CD14-positive monocyte (primary cell): ENCODE measurements around the gene RNF126. TPM values are rescaled to one million over a fixed set of nuclear protein-coding genes. Genes with fewer than 3 reads are reported as not detected.

ENCODE experiments used
- DNase-seq, 3 donors: peaks; one replicate each; pipeline ENCODE4 v3.0.0-alpha.2; 2011 to 2022
- H2AFZ ChIP-seq: 2 replicates; pipeline ENCODE4 v1.6.0; 2012; ENCODE audit warnings: mild to moderate bottlenecking, low read depth, low read length, inconsistent platforms; ENCODE audit not compliant: insufficient read depth, poor library complexity, severe bottlenecking
- H3K27ac ChIP-seq, 2 donors: 1 replicate in 1 of 2; 2 replicates in 1 of 2; pipeline ENCODE4 v1.5.1; 2012 to 2013; ENCODE audit warnings: low read length in 2 of 2, control low read depth in 1 of 2, inconsistent platforms in 1 of 2, low read depth in 1 of 2, mild to moderate bottlenecking in 1 of 2
- H3K27me3 ChIP-seq, 2 donors: one replicate each; pipeline versions ENCODE4 v1.6.0 to v1.6.1; 2011 to 2013; ENCODE audit warnings: low read length in 2 of 2; ENCODE audit not compliant: control insufficient read depth in 2 of 2, insufficient read depth in 2 of 2
- H3K36me3 ChIP-seq, 2 donors: replicated peaks in 1 of 2; 1 replicate in 1 of 2; 2 replicates in 1 of 2; pipeline versions ENCODE4 v1.5.1 to v1.6.1; 2012 to 2013; ENCODE audit warnings: low read length in 2 of 2, control low read depth in 1 of 2, inconsistent platforms in 1 of 2, mild to moderate bottlenecking in 1 of 2; ENCODE audit not compliant: insufficient read depth in 2 of 2, control insufficient read depth in 1 of 2
- H3K4me1 ChIP-seq, 2 donors: 1 replicate in 1 of 2; 2 replicates in 1 of 2; pipeline versions ENCODE4 v1.5.1 to v1.6.1; 2012 to 2013; ENCODE audit warnings: low read length in 2 of 2, control low read depth in 1 of 2, inconsistent platforms in 1 of 2, mild to moderate bottlenecking in 1 of 2, moderate library complexity in 1 of 2; ENCODE audit not compliant: insufficient read depth in 2 of 2, control insufficient read depth in 1 of 2
- H3K4me2 ChIP-seq: replicated peaks from 2 replicates; pipeline ENCODE3; 2012; ENCODE audit warnings: low read length, moderate library complexity, mild to moderate bottlenecking; ENCODE audit not compliant: poor library complexity, severe bottlenecking; ENCODE audit errors: extremely low read depth
- H3K4me3 ChIP-seq, 3 experiments: fragments of 200-600 bp in 1 of 3; sonication (generic) in 1 of 3; replicated peaks in 1 of 3; 1 replicate in 2 of 3; 2 replicates in 1 of 3; pipeline ENCODE4 v1.5.1; 2011 to 2013; ENCODE audit warnings: low read length in 3 of 3, mild to moderate bottlenecking in 3 of 3, control low read depth in 2 of 3, low read depth in 2 of 3, inconsistent platforms in 1 of 3, moderate library complexity in 1 of 3
- H3K79me2 ChIP-seq: 2 replicates; pipeline ENCODE4 v1.6.0; 2012; ENCODE audit warnings: mild to moderate bottlenecking, control low read depth, inconsistent platforms, low read length, moderate library complexity; ENCODE audit not compliant: insufficient read depth
- H3K9ac ChIP-seq: 2 replicates; pipeline ENCODE4 v1.6.0; 2017; ENCODE audit warnings: low read length, mild to moderate bottlenecking; ENCODE audit not compliant: insufficient read depth, poor library complexity, severe bottlenecking
- H3K9me3 ChIP-seq, 2 donors: replicated peaks in 1 of 2; 1 replicate in 1 of 2; 2 replicates in 1 of 2; pipeline versions ENCODE4 v1.5.1 to v1.6.1; 2012 to 2013; ENCODE audit warnings: low read length in 2 of 2, control low read depth in 1 of 2; ENCODE audit not compliant: control insufficient read depth in 1 of 2, insufficient read depth in 1 of 2
- H4K20me1 ChIP-seq: 2 replicates; pipeline ENCODE4 v1.6.0; 2012; ENCODE audit warnings: mild to moderate bottlenecking, low read length, control low read depth, moderate library complexity; ENCODE audit not compliant: insufficient read depth
- H3K27ac Mint-ChIP-seq, 7 donors: one replicate each; pipeline ENCODE4 v1.8.0; 2020; ENCODE audit warnings: mild to moderate bottlenecking in 7 of 7, mixed read lengths in 7 of 7, moderate library complexity in 6 of 7, inconsistent platforms in 2 of 7
- H3K27me3 Mint-ChIP-seq, 3 donors: one replicate each; pipeline ENCODE4 v1.8.0; 2021 to 2022; ENCODE audit warnings: low read depth in 3 of 3, mild to moderate bottlenecking in 3 of 3, mixed read lengths in 3 of 3, moderate library complexity in 3 of 3, inconsistent platforms in 1 of 3
- H3K36me3 Mint-ChIP-seq, 2 donors: one replicate each; pipeline ENCODE4 v1.8.0; 2020; ENCODE audit warnings: mixed read lengths in 2 of 2, inconsistent platforms in 1 of 2, mild to moderate bottlenecking in 1 of 2
- H3K4me1 Mint-ChIP-seq: one replicate; pipeline ENCODE4 v1.8.0; 2020; ENCODE audit warnings: mild to moderate bottlenecking, mixed read lengths
- H3K4me3 Mint-ChIP-seq, 2 donors: one replicate each; pipeline ENCODE4 v1.8.0; 2020; ENCODE audit warnings: mild to moderate bottlenecking in 2 of 2, mixed read lengths in 2 of 2, moderate library complexity in 1 of 2
- H3K9me3 Mint-ChIP-seq, 7 donors: one replicate each; pipeline ENCODE4 v1.8.0; 2020 to 2022; ENCODE audit warnings: mixed read lengths in 7 of 7, mild to moderate bottlenecking in 6 of 7, moderate library complexity in 6 of 7, inconsistent platforms in 2 of 7
- WGBS: methylation state at CpG from one replicate; pipeline ENCODE4 v1.1.5; 2013; ENCODE audit warnings: missing lambda C conversion rate; ENCODE audit not compliant: insufficient coverage; 5-methylcytosine and 5-hydroxymethylcytosine counted together
- intact Hi-C, 2 donors: fragments of 100-400 bp; cut with micrococcal nuclease; formaldehyde crosslinking; loops; one replicate each; pipeline versions ENCODE4 v1.15.0 to v1.15.1; 2023
- polyA plus RNA-seq, 3 donors: library from polyadenylated mRNA; depleted of rRNA in 1 of 3; unstranded in 2 of 3; stranded (reverse) in 1 of 3; fragments of 300-500 nt in 2 of 3; fragments of >200 nt in 1 of 3; fragmentation: Illumina TruSeq in 2 of 3; gene quantifications; 1 replicate in 2 of 3; 2 replicates in 1 of 3; pipeline ENCODE4 v1.2.3, GENCODE V29; 2012 to 2021
- TF ChIP-seq, protein P1 (sequence below): fragments of 200-600 bp; IDR thresholded peaks from one replicate; pipeline ENCODE4 v1.8.0; 2022; ENCODE audit warnings: antibody characterized with exemption, mild to moderate bottlenecking

RNF126 gene
- polyA plus RNA-seq, 3 donors = 29.1 to 51.6 (median 31.6) TPM

DNA sequence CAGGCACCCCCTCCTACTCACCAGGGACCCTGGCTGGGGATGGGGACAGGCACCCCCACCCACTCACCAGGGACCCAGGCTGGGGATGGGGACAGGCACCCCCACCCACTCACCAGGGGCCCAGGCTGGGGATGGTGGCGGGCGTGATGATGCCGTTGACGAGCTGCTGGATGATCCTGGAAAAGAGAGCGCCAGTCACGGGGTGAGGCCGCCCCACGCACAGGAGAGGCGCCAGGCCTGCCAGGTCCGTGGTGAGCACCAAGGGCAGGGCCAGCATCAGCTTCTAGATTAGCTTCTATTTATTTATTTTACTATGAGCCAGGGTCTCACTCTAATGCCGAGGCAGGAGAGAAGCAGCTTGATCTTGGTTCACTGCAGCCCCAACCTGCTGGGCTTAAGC is 12.9 kb downstream of the RNF126 start:
- DNase-seq = no peak
- H3K79me2 ChIP-seq = peaks cover 45% of the 10 kb centered on the region
- H3K27me3 ChIP-seq = no peaks in the 10 kb centered on the region
- H3K27me3 Mint-ChIP-seq = no peaks in the 10 kb centered on the region
- H3K36me3 ChIP-seq = peaks cover 77 to 93% of the 10 kb centered on the region in 2 donors
- no peak overlapping the region for H2AFZ ChIP-seq
- H3K4me3 ChIP-seq = no peak overlapping the region
- TF ChIP-seq, protein P1, sequence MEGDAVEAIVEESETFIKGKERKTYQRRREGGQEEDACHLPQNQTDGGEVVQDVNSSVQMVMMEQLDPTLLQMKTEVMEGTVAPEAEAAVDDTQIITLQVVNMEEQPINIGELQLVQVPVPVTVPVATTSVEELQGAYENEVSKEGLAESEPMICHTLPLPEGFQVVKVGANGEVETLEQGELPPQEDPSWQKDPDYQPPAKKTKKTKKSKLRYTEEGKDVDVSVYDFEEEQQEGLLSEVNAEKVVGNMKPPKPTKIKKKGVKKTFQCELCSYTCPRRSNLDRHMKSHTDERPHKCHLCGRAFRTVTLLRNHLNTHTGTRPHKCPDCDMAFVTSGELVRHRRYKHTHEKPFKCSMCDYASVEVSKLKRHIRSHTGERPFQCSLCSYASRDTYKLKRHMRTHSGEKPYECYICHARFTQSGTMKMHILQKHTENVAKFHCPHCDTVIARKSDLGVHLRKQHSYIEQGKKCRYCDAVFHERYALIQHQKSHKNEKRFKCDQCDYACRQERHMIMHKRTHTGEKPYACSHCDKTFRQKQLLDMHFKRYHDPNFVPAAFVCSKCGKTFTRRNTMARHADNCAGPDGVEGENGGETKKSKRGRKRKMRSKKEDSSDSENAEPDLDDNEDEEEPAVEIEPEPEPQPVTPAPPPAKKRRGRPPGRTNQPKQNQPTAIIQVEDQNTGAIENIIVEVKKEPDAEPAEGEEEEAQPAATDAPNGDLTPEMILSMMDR = no peak
- H3K27ac Mint-ChIP-seq = no peak overlapping the region
- no peak overlapping the region for H3K4me2 ChIP-seq
- peaks cover 95% of the 10 kb centered on the region for H4K20me1 ChIP-seq
- no peaks in the 10 kb centered on the region for H3K4me1 Mint-ChIP-seq
- WGBS = 97% methylated on average over 5 of the region's 11 CpGs
- H3K4me1 ChIP-seq = no peaks in the 10 kb centered on the region
- peaks cover 32 to 81% of the 10 kb centered on the region in 2 donors for H3K36me3 Mint-ChIP-seq
- no peak overlapping the region for H3K9ac ChIP-seq
- no peaks in the 10 kb centered on the region for H3K9me3 ChIP-seq
- H3K9me3 Mint-ChIP-seq = no peaks in the 10 kb centered on the region
- intact Hi-C loops = no loop called here
- H3K27ac ChIP-seq = no peak overlapping the region
- no peak overlapping the region for H3K4me3 Mint-ChIP-seq

DNA sequence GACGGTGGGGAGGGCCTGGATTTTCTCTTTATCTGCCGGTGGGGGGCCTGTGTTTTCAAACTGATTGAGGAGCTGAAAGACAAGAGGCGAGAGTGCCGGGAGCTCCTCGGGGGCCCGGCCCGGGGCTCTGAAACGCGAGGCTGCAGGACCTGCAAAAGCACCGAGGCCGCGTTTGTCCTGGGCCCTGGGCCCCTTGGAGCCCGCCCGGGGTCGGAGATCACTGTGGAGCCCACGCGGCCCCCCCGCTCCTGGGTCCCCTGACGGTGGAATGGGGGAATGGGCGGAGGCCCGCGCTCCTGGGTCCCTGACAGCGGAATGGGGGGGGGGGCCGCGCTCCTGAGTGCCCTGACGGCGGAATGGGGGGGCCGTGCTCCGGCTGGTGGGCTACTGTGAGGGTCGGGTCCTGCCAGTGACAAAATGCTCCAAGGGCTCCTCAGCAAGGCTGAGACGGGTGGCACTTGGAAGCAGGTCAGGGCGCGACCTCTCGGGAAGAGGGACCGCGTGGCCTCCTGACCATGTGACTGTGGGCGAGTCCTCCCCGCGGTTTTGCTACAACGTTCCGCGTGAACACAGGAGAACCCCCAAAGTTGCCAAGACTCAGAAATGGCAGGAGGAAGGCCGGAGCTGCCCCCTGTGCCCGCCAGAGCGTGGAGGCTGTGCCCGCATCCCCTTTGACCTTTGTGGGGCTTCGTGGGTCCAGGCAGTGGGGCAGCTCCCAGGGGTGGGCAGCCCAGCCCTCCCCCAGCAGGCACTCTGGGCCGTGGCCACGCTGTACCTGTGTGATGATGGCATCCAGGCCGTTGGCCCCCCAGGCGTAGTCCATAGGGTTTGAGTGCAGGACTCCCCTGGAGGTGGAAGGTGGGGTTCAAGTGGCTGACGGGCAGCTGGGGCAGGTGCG is 13.9 kb downstream of the RNF126 start:
- Histone ChIP-seq H3K27me3 (no peaks in the 10 kb centered on the region), H3K79me2 (peaks cover 35% of the 10 kb centered on the region), H3K36me3 (peaks cover 82 to 89% of the 10 kb centered on the region in 2 donors), H3K4me2 (no peak overlapping the region), H2AFZ (no peak overlapping the region), H4K20me1 (peaks cover 95% of the 10 kb centered on the region), H3K27ac (no peak overlapping the region), H3K9ac (no peak overlapping the region), H3K4me3 (no peak overlapping the region), H3K4me1 (no peaks in the 10 kb centered on the region), H3K9me3 (no peaks in the 10 kb centered on the region)
- peaks cover 30 to 76% of the 10 kb centered on the region in 2 donors for H3K36me3 Mint-ChIP-seq
- H3K27me3 Mint-ChIP-seq = no peaks in the 10 kb centered on the region
- 96% methylated on average over 32 of the region's 53 CpGs for WGBS
- DNase-seq = no peak
- H3K27ac Mint-ChIP-seq = no peak overlapping the region
- H3K4me3 Mint-ChIP-seq = no peak overlapping the region
- H3K4me1 Mint-ChIP-seq = no peaks in the 10 kb centered on the region
- intact Hi-C loops = no loop called here
- TF ChIP-seq, protein P1 = no peak
- no peaks in the 10 kb centered on the region for H3K9me3 Mint-ChIP-seq
